ENCODE measurements around the gene TMEM258.

DNA sequence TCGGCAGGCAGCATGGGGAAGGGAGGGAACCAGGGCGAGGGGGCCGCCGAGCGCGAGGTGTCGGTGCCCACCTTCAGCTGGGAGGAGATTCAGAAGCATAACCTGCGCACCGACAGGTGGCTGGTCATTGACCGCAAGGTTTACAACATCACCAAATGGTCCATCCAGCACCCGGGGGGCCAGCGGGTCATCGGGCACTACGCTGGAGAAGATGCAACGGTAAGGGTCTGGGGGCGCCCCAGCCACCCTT is 35.9 kb upstream of the TMEM258 start:
- no peak for TF ChIP-seq EZH2phosphoT487 (IDR thresholded peaks at IDR 0.05; ENCODE audit: insufficient read depth, low read depth)
- TF ChIP-seq EZH2 (IDR thresholded peaks at IDR 0.05; ENCODE audit: insufficient read depth, poor library complexity, severe bottlenecking), result peak; percentile 10
